Erythroblast (primary cell): ENCODE measurements around the gene FSTL4.

Experiments used
- DNase-seq, 2 experiments: peaks; one replicate each; lab custom pipeline; 2025; lab: John Stamatoyannopoulos, UW
- GATA1 ChIP-seq: IDR thresholded peaks from 2 replicates; pipeline ENCODE4 v1.6.1; 2011; ENCODE audit warnings: low read depth, mild to moderate bottlenecking, control low read depth, low read length, moderate library complexity
- POLR2A ChIP-seq: IDR thresholded peaks from 2 replicates; pipeline ENCODE4 v1.6.1; 2011; ENCODE audit warnings: mild to moderate bottlenecking, low read length

FSTL4 gene

GRCh38 chr5:133149345-133149744 is 463.0 kb downstream of the FSTL4 start:
- DNase-seq, result no peak
- no peak for TF ChIP-seq GATA1
- no peak for TF ChIP-seq POLR2A

- DNase-seq, result no peak
- TF ChIP-seq GATA1 (no peak), POLR2A (no peak)
Observed at GRCh38 chr5:133147815-133148567, 464.4 kb downstream of the FSTL4 start.

GRCh38 chr5:133147411-133147810 is 464.9 kb downstream of the FSTL4 start:
- no peak for DNase-seq
- TF ChIP-seq POLR2A (no peak), GATA1 (no peak)
